Measurements from ENCODE around the gene ARF5. TPM values are rescaled to one million over a fixed set of nuclear protein-coding genes. Genes with fewer than 3 reads are reported as not detected.
A peak's percentile ranks its signal among the peaks of the same experiment; 100 is the strongest.
"Not testable (repeated sequence)": the region's sequence is repeated elsewhere in the genome, so short reads cannot be mapped to it uniquely, and the experiment has no call there.

The ARF5 gene
- 100 to 1,000 TPM; 117 to 180 (median 147) TPM for total RNA-seq

DNA sequence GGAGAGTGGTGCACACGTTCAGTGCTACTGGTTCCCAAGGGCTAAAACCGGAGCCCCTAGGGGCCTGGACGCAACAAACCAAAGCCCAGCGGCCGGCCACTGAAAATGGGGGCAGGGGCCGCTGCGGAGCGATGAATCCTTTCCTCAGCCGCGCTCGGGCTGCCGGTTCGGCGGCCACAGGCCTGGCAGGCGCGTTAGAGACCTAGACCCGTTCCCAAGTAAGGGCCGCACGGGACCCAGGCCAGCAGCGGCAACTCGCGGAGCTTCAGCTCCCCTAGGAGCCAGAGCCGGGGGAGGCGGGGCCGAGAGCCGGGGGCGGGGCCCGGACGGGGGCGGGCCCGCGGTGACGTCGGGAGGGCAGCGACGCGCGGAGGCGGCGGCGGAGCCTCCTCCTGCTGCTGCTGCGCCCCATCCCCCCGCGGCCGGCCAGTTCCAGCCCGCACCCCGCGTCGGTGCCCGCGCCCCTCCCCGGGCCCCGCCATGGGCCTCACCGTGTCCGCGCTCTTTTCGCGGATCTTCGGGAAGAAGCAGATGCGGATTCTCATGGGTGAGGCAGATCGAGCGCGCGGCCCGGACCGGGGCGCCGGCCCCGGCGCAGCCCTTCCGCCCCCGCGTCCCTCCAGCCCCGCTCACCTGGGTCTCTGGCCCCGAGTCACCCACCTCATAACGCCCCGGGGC is at the start of gene ARF5:
ARF5 (plus strand) TSS at position 393 of the 678 bp plus-strand sequence; CDS start at position 481, 88 bp downstream.
- intact Hi-C loops (cut with DNase I), result no loop called here
- peak within 1 kb of the TSS; percentile 91 to 99 (median 98) for H3K4me3 ChIP-seq

GRCh38 chr7:127539116-127539515 is 49.1 kb upstream of the ARF5 start:
- WGBS, result 76% methylated on average over 9 of the region's 9 CpGs
- Histone ChIP-seq H3K9me3 (no peaks in the 10 kb centered on the region), H3K4me3 (no peak overlapping the region), H3K27me3 (peaks cover 0 to 64% (median 3%) of the 10 kb centered on the region in 4 donors), H3K36me3 (no peaks in the 10 kb centered on the region), H3K27ac (replicated peaks in 1 of 4) (no peak overlapping the region), H3K4me1 (peaks cover 0 to 8% (median 6%) of the 10 kb centered on the region in 4 donors)
- intact Hi-C loops (cut with DNase I), result no loop called here
- TF ChIP-seq POLR2AphosphoS5 (IDR thresholded peaks at IDR 0.05) (no peak), POLR2A (IDR thresholded peaks at IDR 0.05; ENCODE audit: low read depth) (no peak), EP300 (IDR thresholded peaks at IDR 0.05) (no peak)
- TF ChIP-seq, protein P1, sequence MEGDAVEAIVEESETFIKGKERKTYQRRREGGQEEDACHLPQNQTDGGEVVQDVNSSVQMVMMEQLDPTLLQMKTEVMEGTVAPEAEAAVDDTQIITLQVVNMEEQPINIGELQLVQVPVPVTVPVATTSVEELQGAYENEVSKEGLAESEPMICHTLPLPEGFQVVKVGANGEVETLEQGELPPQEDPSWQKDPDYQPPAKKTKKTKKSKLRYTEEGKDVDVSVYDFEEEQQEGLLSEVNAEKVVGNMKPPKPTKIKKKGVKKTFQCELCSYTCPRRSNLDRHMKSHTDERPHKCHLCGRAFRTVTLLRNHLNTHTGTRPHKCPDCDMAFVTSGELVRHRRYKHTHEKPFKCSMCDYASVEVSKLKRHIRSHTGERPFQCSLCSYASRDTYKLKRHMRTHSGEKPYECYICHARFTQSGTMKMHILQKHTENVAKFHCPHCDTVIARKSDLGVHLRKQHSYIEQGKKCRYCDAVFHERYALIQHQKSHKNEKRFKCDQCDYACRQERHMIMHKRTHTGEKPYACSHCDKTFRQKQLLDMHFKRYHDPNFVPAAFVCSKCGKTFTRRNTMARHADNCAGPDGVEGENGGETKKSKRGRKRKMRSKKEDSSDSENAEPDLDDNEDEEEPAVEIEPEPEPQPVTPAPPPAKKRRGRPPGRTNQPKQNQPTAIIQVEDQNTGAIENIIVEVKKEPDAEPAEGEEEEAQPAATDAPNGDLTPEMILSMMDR (IDR thresholded peaks at IDR 0.05), result no peak
- DNase-seq (ENCODE audit: extremely low spot score), result no peak

More for the DNA sequence above, at the start of gene ARF5:
- peak within 1 kb of the TSS; percentile 95 to 96 (median 95) for H3K27ac ChIP-seq (replicated peaks in 1 of 4)
- TF ChIP-seq POLR2AphosphoS5 (IDR thresholded peaks at IDR 0.05) (peak; percentile 83 to 90), POLR2A (IDR thresholded peaks at IDR 0.05; ENCODE audit: low read depth) (peak; percentile 37)
- TF ChIP-seq, protein P1 (IDR thresholded peaks at IDR 0.05), result no peak
- 2% methylated on average over 13 of the region's 77 CpGs for WGBS
- H3K27me3 ChIP-seq, result no peaks in the 10 kb centered on the region
- DNase-seq (ENCODE audit: extremely low spot score), result peak; percentile 96
- H3K36me3 ChIP-seq, result peaks cover 19 to 43% (median 35%) of the 10 kb centered on the region in 4 donors
- no peaks in the 10 kb centered on the region for H3K9me3 ChIP-seq
- H3K4me1 ChIP-seq, result peaks cover 29 to 52% (median 46%) of the 10 kb centered on the region in 4 donors

DNA sequence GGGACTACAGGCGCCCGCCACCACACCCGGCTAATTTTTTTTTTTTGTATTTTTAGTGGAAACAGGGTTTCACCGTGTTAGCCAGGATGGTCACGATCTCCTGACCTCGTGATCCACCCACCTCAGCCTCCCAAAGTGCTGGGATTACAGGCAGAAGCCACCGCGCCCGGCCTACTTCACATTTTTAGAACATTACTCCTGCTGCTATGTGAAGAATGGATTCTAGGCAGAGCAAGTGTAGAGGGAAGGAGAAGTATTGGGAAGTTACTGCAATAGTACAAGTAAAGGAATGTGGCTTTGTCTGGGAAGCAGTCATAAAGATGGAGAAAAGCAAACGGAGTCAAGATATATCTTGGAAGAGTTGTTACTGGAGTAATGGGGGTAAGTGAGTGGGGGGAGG is 47.8 kb upstream of the ARF5 start:
- 82% methylated on average over 10 of the region's 10 CpGs for WGBS
- H3K27me3 ChIP-seq, result peaks cover 0 to 50% (median 3%) of the 10 kb centered on the region in 4 donors
- DNase-seq (ENCODE audit: extremely low spot score); H3K4me3 ChIP-seq; H3K27ac ChIP-seq (replicated peaks in 1 of 4); H3K4me1 ChIP-seq; H3K36me3 ChIP-seq; intact Hi-C loops (cut with DNase I); H3K9me3 ChIP-seq: not testable (repeated sequence)

- Histone ChIP-seq H3K27me3 (peaks cover 0 to 43% (median 3%) of the 10 kb centered on the region in 4 donors), H3K9me3 (no peaks in the 10 kb centered on the region), H3K36me3 (no peaks in the 10 kb centered on the region), H3K4me3 (no peak overlapping the region), H3K27ac (replicated peaks in 1 of 4) (no peak overlapping the region), H3K4me1 (peaks cover 0 to 8% (median 5%) of the 10 kb centered on the region in 4 donors)
- TF ChIP-seq POLR2A (IDR thresholded peaks at IDR 0.05; ENCODE audit: low read depth) (no peak), EP300 (IDR thresholded peaks at IDR 0.05) (no peak), POLR2AphosphoS5 (IDR thresholded peaks at IDR 0.05) (no peak)
- TF ChIP-seq, protein P1 (IDR thresholded peaks at IDR 0.05), result no peak
- DNase-seq (ENCODE audit: extremely low spot score), result no peak
- intact Hi-C loops (cut with DNase I), result no loop called here
- 80% methylated on average over 4 of the region's 4 CpGs for WGBS
Measured at GRCh38 chr7:127541548-127541947, 46.7 kb upstream of the ARF5 start.

DNA sequence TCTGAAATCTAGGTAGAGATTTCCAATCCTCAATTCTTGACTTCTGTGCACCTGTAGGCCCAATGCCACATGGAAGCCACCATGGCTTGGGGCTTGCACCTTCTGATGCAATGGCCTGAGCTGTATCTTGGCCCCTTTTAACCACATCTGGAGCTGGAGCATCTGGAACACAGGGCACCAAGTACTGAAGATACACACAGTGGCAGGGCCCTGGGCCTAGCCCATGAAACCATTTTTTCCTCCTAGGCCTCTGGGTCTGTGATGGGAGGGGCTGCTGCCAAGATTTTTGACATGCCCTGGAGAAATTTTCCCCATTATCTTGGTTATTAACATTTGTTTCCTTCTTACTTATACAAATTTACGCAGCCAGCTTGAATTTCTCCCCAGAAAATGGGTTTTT is 41.9 kb upstream of the ARF5 start:
- no peak for DNase-seq (ENCODE audit: extremely low spot score)
- Histone ChIP-seq H3K4me1 (no peaks in the 10 kb centered on the region), H3K4me3 (no peak overlapping the region), H3K27me3 (peaks cover 0 to 6% (median 0%) of the 10 kb centered on the region in 4 donors), H3K27ac (replicated peaks in 1 of 4) (no peak overlapping the region), H3K9me3 (no peaks in the 10 kb centered on the region), H3K36me3 (no peaks in the 10 kb centered on the region)
- TF ChIP-seq EP300 (IDR thresholded peaks at IDR 0.05) (no peak), POLR2A (IDR thresholded peaks at IDR 0.05; ENCODE audit: low read depth) (no peak), POLR2AphosphoS5 (IDR thresholded peaks at IDR 0.05) (no peak)
- WGBS, result 82% methylated on average over 1 of the region's 1 CpG
- intact Hi-C loops (cut with DNase I), result no loop called here

Measured in esophagus muscularis mucosa (tissue), 4 donors.